SK-N-SH treated with all-trans-retinoic acid at 6 μM for 48 hours (cell line): ENCODE measurements around the gene DCLRE1C.

Experiments used
- ATAC-seq: fragments of 200-7000 bp; cut with Tn5 transposase; 3 replicates; pipeline ENCODE4 v1.9.1; 2020; ENCODE audit warnings: mild to moderate bottlenecking, moderate library complexity
- ARNTL ChIP-seq: fragments of 450-650 bp; formaldehyde crosslinking; IDR thresholded peaks from 2 replicates; pipeline ENCODE4 v1.5.0; 2020; ENCODE audit warnings: low read depth, mild to moderate bottlenecking, moderate library complexity, borderline replicate concordance
- BACH2 ChIP-seq: fragments of 250-450 bp; sonication (Bioruptor Pico); IDR thresholded peaks from 2 replicates; pipeline ENCODE4 v1.9.0; 2021; ENCODE audit warnings: mild to moderate bottlenecking, borderline replicate concordance
- CREB5 ChIP-seq: fragments of 250-450 bp; sonication (Bioruptor Pico); IDR thresholded peaks from 2 replicates; pipeline ENCODE4 v1.5.1; 2020; ENCODE audit warnings: low read depth, mild to moderate bottlenecking, moderate library complexity
- CSDC2 ChIP-seq: fragments of 250-450 bp; sonication (Bioruptor Pico); IDR thresholded peaks from 2 replicates; pipeline ENCODE4 v1.5.0; 2020; ENCODE audit warnings: mild to moderate bottlenecking, moderate library complexity
- CSRNP3 ChIP-seq: fragments of 250-450 bp; sonication (Bioruptor Pico); IDR thresholded peaks from 2 replicates; pipeline ENCODE4 v1.5.1; 2021; ENCODE audit warnings: mild to moderate bottlenecking, moderate library complexity
- ESRRG ChIP-seq: fragments of 250-450 bp; sonication (Bioruptor Pico); IDR thresholded peaks from 2 replicates; pipeline ENCODE4 v1.6.1; 2021; ENCODE audit warnings: mild to moderate bottlenecking
- GLIS3 ChIP-seq: fragments of 250-450 bp; sonication (Bioruptor Pico); IDR thresholded peaks from 2 replicates; pipeline ENCODE4 v1.5.0; 2020; ENCODE audit warnings: mild to moderate bottlenecking, moderate library complexity
- ISL1 ChIP-seq: fragments of 250-450 bp; sonication (Bioruptor Pico); IDR thresholded peaks from 2 replicates; pipeline ENCODE4 v2.1.2; 2022; ENCODE audit warnings: mild to moderate bottlenecking, moderate library complexity
- OSR1 ChIP-seq: fragments of 250-450 bp; sonication (Bioruptor Pico); IDR thresholded peaks from 2 replicates; pipeline ENCODE4 v1.8.0; 2022; ENCODE audit warnings: moderate library complexity, mild to moderate bottlenecking, inconsistent platforms
- PATZ1 ChIP-seq: fragments of 250-450 bp; sonication (Bioruptor Pico); IDR thresholded peaks from 2 replicates; pipeline ENCODE4 v1.8.0; 2020; ENCODE audit warnings: mild to moderate bottlenecking, moderate library complexity, borderline replicate concordance
- POU6F1 ChIP-seq: fragments of 250-450 bp; sonication (Bioruptor Pico); IDR thresholded peaks from 2 replicates; pipeline ENCODE4 v1.8.0; 2021; ENCODE audit warnings: low read depth, mild to moderate bottlenecking, moderate library complexity, borderline replicate concordance
- PPARA ChIP-seq: fragments of 250-450 bp; sonication (Bioruptor Pico); IDR thresholded peaks from 2 replicates; pipeline ENCODE4 v1.5.0; 2020; ENCODE audit warnings: mild to moderate bottlenecking, borderline replicate concordance
- SNAI2 ChIP-seq: fragments of 250-450 bp; sonication (Bioruptor Pico); IDR thresholded peaks from 2 replicates; pipeline ENCODE4 v1.5.0; 2020; ENCODE audit warnings: mild to moderate bottlenecking, moderate library complexity
- TCF4 ChIP-seq: fragments of 250-450 bp; sonication (Bioruptor Pico); IDR thresholded peaks from 2 replicates; pipeline ENCODE4 v1.8.0; 2021; ENCODE audit warnings: mild to moderate bottlenecking, moderate library complexity, borderline replicate concordance
- TSHZ2 ChIP-seq: fragments of 250-450 bp; sonication (Bioruptor Pico); IDR thresholded peaks from 2 replicates; pipeline ENCODE4 v1.5.0; 2020; ENCODE audit warnings: mild to moderate bottlenecking, moderate library complexity
- ZC3H10 ChIP-seq: fragments of 250-450 bp; sonication (Bioruptor Pico); IDR thresholded peaks from 2 replicates; pipeline ENCODE4 v1.5.1; 2021; ENCODE audit warnings: mild to moderate bottlenecking, moderate library complexity
- ZFP3 ChIP-seq: fragments of 250-450 bp; sonication (Bioruptor Pico); IDR thresholded peaks from 2 replicates; pipeline ENCODE4 v1.5.0; 2020; ENCODE audit warnings: mild to moderate bottlenecking, moderate library complexity
- ZFP30 ChIP-seq: fragments of 450-650 bp; formaldehyde crosslinking; IDR thresholded peaks from 2 replicates; pipeline ENCODE4 v1.5.0; 2022; ENCODE audit warnings: mild to moderate bottlenecking, moderate library complexity
- ZNF565 ChIP-seq: fragments of 450-650 bp; formaldehyde crosslinking; conservative IDR thresholded peaks from 2 replicates; pipeline ENCODE4 v1.5.0; 2020; ENCODE audit warnings: low read depth, mild to moderate bottlenecking, moderate library complexity
- ZNF70 ChIP-seq: fragments of 450-650 bp; formaldehyde crosslinking; IDR thresholded peaks from 2 replicates; pipeline ENCODE4 v1.5.0; 2020; ENCODE audit warnings: mild to moderate bottlenecking, moderate library complexity
- ZNF8 ChIP-seq: fragments of 450-650 bp; formaldehyde crosslinking; IDR thresholded peaks from 2 replicates; pipeline ENCODE4 v1.5.0; 2020; ENCODE audit warnings: mild to moderate bottlenecking, moderate library complexity

The DCLRE1C gene

GRCh38 chr10:14926722-14927416, 27.0 kb downstream of the DCLRE1C start:
- no peak for ATAC-seq
- TF ChIP-seq ISL1 (CRISPR knock-in tag) (no peak), PPARA (CRISPR knock-in tag) (no peak), POU6F1 (CRISPR knock-in tag) (no peak), ESRRG (CRISPR knock-in tag) (no peak), PATZ1 (CRISPR knock-in tag) (no peak), GLIS3 (CRISPR knock-in tag) (no peak), OSR1 (CRISPR knock-in tag) (no peak), SNAI2 (CRISPR knock-in tag) (no peak), ARNTL (CRISPR knock-in tag) (no peak), ZNF565 (no peak), ZNF70 (CRISPR knock-in tag) (no peak), BACH2 (CRISPR knock-in tag) (no peak), CSRNP3 (CRISPR knock-in tag) (no peak), ZNF8 (CRISPR knock-in tag) (no peak), TCF4 (CRISPR knock-in tag) (no peak), TSHZ2 (CRISPR knock-in tag) (no peak)

- ATAC-seq: no peak
- TF ChIP-seq POU6F1 (CRISPR knock-in tag) (no peak), GLIS3 (CRISPR knock-in tag) (no peak), CSRNP3 (CRISPR knock-in tag) (no peak), ARNTL (CRISPR knock-in tag) (no peak), TCF4 (CRISPR knock-in tag) (no peak), ISL1 (CRISPR knock-in tag) (no peak), ZFP30 (no peak), TSHZ2 (CRISPR knock-in tag) (no peak), CSDC2 (no peak), ZC3H10 (CRISPR knock-in tag) (no peak), ESRRG (CRISPR knock-in tag) (no peak), ZFP3 (CRISPR knock-in tag) (no peak), SNAI2 (CRISPR knock-in tag) (no peak), ZNF565 (no peak), CREB5 (no peak)
These were observed 27.8 kb downstream of the DCLRE1C start for GRCh38 chr10:14926061-14926470.
